RWPE1 (cell line): Measurements from ENCODE around the gene MED17.

ENCODE experiments used
- CTCF ChIA-PET: fragments of 350-600 bp; sonication (Branson Sonifier 250); formaldehyde crosslinking; extraction: SDS; loops from one replicate; lab custom pipeline; 2021; lab: Yijun Ruan, JAX
- POLR2A ChIA-PET: fragments of 400-600 bp; formaldehyde crosslinking; extraction: SDS; loops from one replicate; lab custom pipeline; 2020; ENCODE audit warnings: antibody characterized with exemption; ENCODE audit not compliant: low non-redundant PET; lab: Yijun Ruan, JAX
- DNase-seq: peaks from one replicate; pipeline ENCODE4 v3.0.0; 2012; ENCODE audit warnings: low spot score
- H3K27ac ChIP-seq: fragments of 450-650 bp; 2 replicates; pipeline ENCODE4 v1.5.1; 2017
- TF ChIP-seq, protein P1 (sequence below): fragments of 450-650 bp; conservative IDR thresholded peaks from 2 replicates; pipeline ENCODE4 v1.5.1; 2017; ENCODE audit warnings: low read depth, mild to moderate bottlenecking

MED17 gene

GRCh38 chr11:93838967-93839366, 54.9 kb downstream of the MED17 start:
- DNase-seq, result no peak
- CTCF ChIA-PET, result interaction anchor here (0.6 kb wide), 1 partner anchor 35 kb away, joined by 3 read pairs; no protein-coding TSS in a partner anchor

GRCh38 chr11:93840180-93840579, 56.1 kb downstream of the MED17 start:
- no peak overlapping the region for H3K27ac ChIP-seq
- CTCF ChIA-PET, result no interaction called here
- POLR2A ChIA-PET, result no interaction called here
- TF ChIP-seq, protein P1, sequence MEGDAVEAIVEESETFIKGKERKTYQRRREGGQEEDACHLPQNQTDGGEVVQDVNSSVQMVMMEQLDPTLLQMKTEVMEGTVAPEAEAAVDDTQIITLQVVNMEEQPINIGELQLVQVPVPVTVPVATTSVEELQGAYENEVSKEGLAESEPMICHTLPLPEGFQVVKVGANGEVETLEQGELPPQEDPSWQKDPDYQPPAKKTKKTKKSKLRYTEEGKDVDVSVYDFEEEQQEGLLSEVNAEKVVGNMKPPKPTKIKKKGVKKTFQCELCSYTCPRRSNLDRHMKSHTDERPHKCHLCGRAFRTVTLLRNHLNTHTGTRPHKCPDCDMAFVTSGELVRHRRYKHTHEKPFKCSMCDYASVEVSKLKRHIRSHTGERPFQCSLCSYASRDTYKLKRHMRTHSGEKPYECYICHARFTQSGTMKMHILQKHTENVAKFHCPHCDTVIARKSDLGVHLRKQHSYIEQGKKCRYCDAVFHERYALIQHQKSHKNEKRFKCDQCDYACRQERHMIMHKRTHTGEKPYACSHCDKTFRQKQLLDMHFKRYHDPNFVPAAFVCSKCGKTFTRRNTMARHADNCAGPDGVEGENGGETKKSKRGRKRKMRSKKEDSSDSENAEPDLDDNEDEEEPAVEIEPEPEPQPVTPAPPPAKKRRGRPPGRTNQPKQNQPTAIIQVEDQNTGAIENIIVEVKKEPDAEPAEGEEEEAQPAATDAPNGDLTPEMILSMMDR, result no peak
- no peak for DNase-seq

More at GRCh38 chr11:93838967-93839366, 54.9 kb downstream of the MED17 start:
- TF ChIP-seq, protein P1, result no peak
- POLR2A ChIA-PET, result interaction anchor here (0.6 to 0.7 kb wide), 3 partner anchors 38 to 1237 kb away, joined by 4 to 7 read pairs (median 5); no protein-coding TSS in a partner anchor
- no peak overlapping the region for H3K27ac ChIP-seq

DNA sequence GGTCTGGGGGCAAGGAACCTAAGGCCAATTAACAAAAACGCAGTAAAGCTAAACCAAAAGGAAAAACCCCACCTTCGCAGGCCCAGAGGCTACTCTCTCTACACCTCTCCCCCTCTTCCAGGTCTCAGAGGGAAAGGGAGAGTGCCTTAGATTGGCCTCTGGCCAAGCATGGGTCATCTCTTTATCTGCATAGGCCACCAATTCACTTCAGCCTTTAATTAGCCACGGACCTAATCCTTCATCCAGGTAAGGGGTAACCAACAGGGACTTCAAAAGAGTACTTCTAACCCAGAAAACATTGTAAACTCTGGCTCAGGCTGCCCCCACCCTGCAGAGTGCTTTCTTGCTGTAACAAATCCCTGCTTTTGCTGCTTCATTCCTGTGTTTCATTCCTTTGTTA, 56.9 kb downstream of the MED17 start:
- TF ChIP-seq, protein P1, result no peak
- ChIA-PET CTCF (no interaction called here), POLR2A (no interaction called here)
- H3K27ac ChIP-seq, result no peak overlapping the region
- no peak for DNase-seq

- CTCF ChIA-PET, result interaction anchor here (0.6 kb wide), 1 partner anchor 1233 kb away, joined by 3 read pairs; no protein-coding TSS in a partner anchor
- no peak overlapping the region for H3K27ac ChIP-seq
- TF ChIP-seq, protein P1, result no peak
- no peak for DNase-seq
- POLR2A ChIA-PET, result no interaction called here
Observed at GRCh38 chr11:93841446-93841845, 57.4 kb downstream of the MED17 start.

DNA sequence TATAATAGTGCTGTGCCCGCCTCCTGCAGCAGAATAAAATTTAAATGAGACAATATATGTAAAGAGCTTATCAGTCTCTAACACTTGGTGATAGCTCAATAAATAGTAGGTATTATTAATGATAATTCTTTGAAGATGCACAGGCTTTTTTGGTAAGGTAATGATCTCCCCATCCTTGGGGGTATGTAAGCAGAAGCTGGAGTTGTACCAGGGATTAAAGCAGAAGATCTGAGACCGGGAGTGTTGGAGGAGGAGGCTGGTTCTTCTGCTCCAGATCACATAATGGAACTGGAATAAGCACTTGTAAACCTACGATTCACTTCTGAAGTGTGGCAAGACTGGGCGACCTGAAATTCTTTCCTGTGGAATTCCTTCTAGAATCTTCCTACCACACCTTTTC, 58.0 kb downstream of the MED17 start:
- TF ChIP-seq, protein P1, result no peak

DNA sequence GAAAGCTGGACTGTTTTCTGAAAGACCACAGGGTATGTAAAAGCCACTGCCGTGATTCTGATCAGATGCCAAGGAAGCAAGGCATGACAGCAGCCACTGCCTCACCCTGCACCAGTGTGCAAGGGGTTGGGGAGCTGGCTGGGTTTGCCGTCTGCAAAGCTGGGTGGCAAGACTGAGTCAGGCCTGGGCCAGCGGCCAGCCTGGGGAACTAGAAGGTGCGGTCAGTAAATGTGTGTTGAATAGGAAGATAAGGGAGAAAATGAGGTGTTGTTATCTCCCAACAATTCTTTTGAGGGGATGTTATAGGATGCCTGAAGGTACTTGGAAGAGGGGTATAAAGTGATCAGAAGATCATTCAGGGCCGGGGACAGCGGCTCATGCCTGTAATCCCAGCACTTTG, 58.4 kb downstream of the MED17 start:
- DNase-seq, result peak; percentile 83
- TF ChIP-seq, protein P1, result no peak
- POLR2A ChIA-PET, result no interaction called here
- CTCF ChIA-PET, result no interaction called here
- peak overlapping the region; percentile 59 for H3K27ac ChIP-seq

More for the DNA sequence above, 58.0 kb downstream of the MED17 start:
- ChIA-PET CTCF (interaction anchor here (0.6 kb wide), 1 partner anchor 1234 kb away, joined by 3 read pairs; no protein-coding TSS in a partner anchor), POLR2A (no interaction called here)
- peak overlapping the region; percentile 59 for H3K27ac ChIP-seq
- DNase-seq, result no peak
